Measurements from ENCODE around the gene ENPP1.

- no peak for TF ChIP-seq CTCF (IDR thresholded peaks at IDR 0.05; ENCODE audit: extremely low read depth in 1 of 2, insufficient read depth in 1 of 2, low read depth in 1 of 2, low read length in 2 of 2)
- TF ChIP-seq POLR2A (IDR thresholded peaks at IDR 0.05; ENCODE audit: low read depth, low read length), result no peak
- no peak for TF ChIP-seq GATA2 (IDR thresholded peaks at IDR 0.05; ENCODE audit: insufficient read depth, insufficient read length, low read depth, low read length)
- TF ChIP-seq POLR2AphosphoS5 (IDR thresholded peaks at IDR 0.05; ENCODE audit: insufficient read depth, low read depth, low read length), result no peak
- no peak for TF ChIP-seq EZH2 (IDR thresholded peaks at IDR 0.05; ENCODE audit: borderline replicate concordance, low read depth, low read length, severe bottlenecking)
- no peak for TF ChIP-seq MAX (IDR thresholded peaks at IDR 0.05; ENCODE audit: insufficient read depth, insufficient read length)
- TF ChIP-seq JUN (IDR thresholded peaks at IDR 0.05; ENCODE audit: borderline replicate concordance, insufficient read depth, insufficient read length, low read depth), result no peak
- no peak for TF ChIP-seq FOS (IDR thresholded peaks at IDR 0.05; ENCODE audit: borderline replicate concordance, insufficient read depth, low read length)
- no peak for TF ChIP-seq MYC (IDR thresholded peaks at IDR 0.05; ENCODE audit: low read depth, low read length)
Measured at GRCh38 chr6:131762984-131763383, 44.8 kb upstream of the ENPP1 start.
